Upper lobe of left lung (tissue), 4 donors: ENCODE measurements around the gene MED19.

ENCODE experiments used
- POLR2AphosphoS5 ChIP-seq, 2 donors: sonication (generic); formaldehyde crosslinking; IDR thresholded peaks; one replicate each; pipeline ENCODE4 v1.5.1; 2017; ENCODE audit warnings: antibody characterized with exemption in 2 of 2
- TF ChIP-seq, protein P1 (sequence below), 6 experiments: fragments of 450-650 bp in 4 of 6; fragments of 200-600 bp in 2 of 6; sonication (generic) in 2 of 6; IDR thresholded peaks; one replicate each; pipeline ENCODE4 v1.5.1; 2016 to 2019; ENCODE audit warnings: antibody characterized with exemption in 6 of 6

DNA sequence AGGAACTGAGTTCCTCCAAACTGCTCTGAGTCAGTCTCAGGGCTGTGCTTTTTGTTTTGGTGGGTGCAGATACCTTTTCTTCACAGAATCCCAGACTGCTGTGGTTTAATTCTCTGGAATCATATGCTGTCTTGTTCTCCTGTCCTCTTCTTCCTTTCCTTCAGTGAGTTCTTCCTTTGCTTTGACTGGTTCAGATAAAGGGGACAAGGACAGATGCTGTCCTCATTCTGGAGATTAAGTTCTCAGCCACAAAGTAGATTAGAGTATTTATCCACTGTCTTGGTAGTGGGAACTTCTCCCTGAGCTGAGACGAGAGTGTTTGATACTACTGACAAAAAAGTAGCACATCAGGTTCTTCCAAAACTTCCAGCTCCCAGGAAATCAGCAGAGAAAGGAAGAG is 30.8 kb downstream of the MED19 start:
- TF ChIP-seq, protein P1, sequence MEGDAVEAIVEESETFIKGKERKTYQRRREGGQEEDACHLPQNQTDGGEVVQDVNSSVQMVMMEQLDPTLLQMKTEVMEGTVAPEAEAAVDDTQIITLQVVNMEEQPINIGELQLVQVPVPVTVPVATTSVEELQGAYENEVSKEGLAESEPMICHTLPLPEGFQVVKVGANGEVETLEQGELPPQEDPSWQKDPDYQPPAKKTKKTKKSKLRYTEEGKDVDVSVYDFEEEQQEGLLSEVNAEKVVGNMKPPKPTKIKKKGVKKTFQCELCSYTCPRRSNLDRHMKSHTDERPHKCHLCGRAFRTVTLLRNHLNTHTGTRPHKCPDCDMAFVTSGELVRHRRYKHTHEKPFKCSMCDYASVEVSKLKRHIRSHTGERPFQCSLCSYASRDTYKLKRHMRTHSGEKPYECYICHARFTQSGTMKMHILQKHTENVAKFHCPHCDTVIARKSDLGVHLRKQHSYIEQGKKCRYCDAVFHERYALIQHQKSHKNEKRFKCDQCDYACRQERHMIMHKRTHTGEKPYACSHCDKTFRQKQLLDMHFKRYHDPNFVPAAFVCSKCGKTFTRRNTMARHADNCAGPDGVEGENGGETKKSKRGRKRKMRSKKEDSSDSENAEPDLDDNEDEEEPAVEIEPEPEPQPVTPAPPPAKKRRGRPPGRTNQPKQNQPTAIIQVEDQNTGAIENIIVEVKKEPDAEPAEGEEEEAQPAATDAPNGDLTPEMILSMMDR (IDR thresholded peaks at IDR 0.05), result no peak
- TF ChIP-seq POLR2AphosphoS5 (IDR thresholded peaks at IDR 0.05), result no peak
